Measurements from ENCODE around the gene PLAAT3. TPM values are rescaled to one million over a fixed set of nuclear protein-coding genes. Genes with fewer than 3 reads are reported as not detected.

The PLAAT3 gene
- total RNA-seq: 10 to 100 TPM in 3 of 4 donors, 1 to 10 TPM in 1; 7.1 to 14.2 (median 10.2) TPM

DNA sequence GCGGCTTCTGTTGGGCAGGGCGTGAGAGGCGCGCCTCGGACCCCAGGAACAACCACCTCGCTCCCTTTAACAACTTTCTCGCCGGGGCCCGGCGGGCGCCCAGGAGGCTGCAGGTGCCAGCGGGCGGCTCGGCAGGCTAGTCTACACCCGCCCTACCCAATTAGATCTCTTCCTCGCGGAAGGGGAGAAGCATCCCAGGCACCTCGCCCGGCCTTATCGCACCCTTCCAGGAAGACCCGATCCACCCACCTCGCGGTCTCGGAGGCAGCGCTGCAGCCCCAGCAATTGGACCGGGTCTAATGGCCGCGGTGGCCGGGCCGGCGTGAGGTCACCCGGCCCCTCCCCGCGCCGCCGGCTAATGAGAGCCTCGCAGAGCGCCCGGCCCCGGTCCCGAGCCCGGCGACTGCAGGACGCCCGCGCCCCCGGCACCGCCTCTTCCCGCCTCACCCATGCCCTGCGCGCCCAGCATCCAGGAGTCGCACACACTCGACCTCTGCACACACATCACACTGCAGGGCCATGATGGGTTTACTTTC is at the start of gene PLAAT3:
TSS of gene PLAAT3 (minus strand) at position 298 of the 536 bp plus-strand sequence. CDS start 419 bp downstream, outside the sequence.
- Histone ChIP-seq H3K27me3 (no peaks in the 10 kb centered on the region), H3K36me3 (no peaks in the 10 kb centered on the region), H3K9me3 (no peaks in the 10 kb centered on the region), H3K27ac (peak within 1 kb of the TSS; percentile 59), H3K4me1 (peaks cover 44% of the 10 kb centered on the region), H3K4me3 (peak within 1 kb of the TSS; percentile 54)
- DNase-seq (ENCODE audit: low spot score in 2 of 2): peak; percentile 81 to 85
- WGBS: under 1% methylated on average over 32 of the region's 53 CpGs
- no peak for TF ChIP-seq EP300 (IDR thresholded peaks at IDR 0.05)
- peak in 1 of 2 donors; percentile 31 for TF ChIP-seq POLR2A (IDR thresholded peaks at IDR 0.05)
- TF ChIP-seq POLR2AphosphoS5 (IDR thresholded peaks at IDR 0.05): peak in 1 of 3 donors; percentile 42
- TF ChIP-seq, protein P1, sequence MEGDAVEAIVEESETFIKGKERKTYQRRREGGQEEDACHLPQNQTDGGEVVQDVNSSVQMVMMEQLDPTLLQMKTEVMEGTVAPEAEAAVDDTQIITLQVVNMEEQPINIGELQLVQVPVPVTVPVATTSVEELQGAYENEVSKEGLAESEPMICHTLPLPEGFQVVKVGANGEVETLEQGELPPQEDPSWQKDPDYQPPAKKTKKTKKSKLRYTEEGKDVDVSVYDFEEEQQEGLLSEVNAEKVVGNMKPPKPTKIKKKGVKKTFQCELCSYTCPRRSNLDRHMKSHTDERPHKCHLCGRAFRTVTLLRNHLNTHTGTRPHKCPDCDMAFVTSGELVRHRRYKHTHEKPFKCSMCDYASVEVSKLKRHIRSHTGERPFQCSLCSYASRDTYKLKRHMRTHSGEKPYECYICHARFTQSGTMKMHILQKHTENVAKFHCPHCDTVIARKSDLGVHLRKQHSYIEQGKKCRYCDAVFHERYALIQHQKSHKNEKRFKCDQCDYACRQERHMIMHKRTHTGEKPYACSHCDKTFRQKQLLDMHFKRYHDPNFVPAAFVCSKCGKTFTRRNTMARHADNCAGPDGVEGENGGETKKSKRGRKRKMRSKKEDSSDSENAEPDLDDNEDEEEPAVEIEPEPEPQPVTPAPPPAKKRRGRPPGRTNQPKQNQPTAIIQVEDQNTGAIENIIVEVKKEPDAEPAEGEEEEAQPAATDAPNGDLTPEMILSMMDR (IDR thresholded peaks at IDR 0.05): no peak

GRCh38 chr11:63663809-63664208 is 49.6 kb upstream of the PLAAT3 start:
- H3K9me3 ChIP-seq: no peaks in the 10 kb centered on the region
- TF ChIP-seq POLR2A (IDR thresholded peaks at IDR 0.05) (no peak), EP300 (IDR thresholded peaks at IDR 0.05) (no peak), POLR2AphosphoS5 (IDR thresholded peaks at IDR 0.05) (no peak)
- TF ChIP-seq, protein P1 (IDR thresholded peaks at IDR 0.05): no peak
- no peaks in the 10 kb centered on the region for H3K36me3 ChIP-seq
- H3K4me1 ChIP-seq: peaks cover 58% of the 10 kb centered on the region
- WGBS: 0% methylated on average over 1 of the region's 1 CpG
- DNase-seq (ENCODE audit: low spot score in 2 of 2): no peak
- H3K27me3 ChIP-seq: no peaks in the 10 kb centered on the region
- H3K27ac ChIP-seq: no peak overlapping the region
- no peak overlapping the region for H3K4me3 ChIP-seq

DNA sequence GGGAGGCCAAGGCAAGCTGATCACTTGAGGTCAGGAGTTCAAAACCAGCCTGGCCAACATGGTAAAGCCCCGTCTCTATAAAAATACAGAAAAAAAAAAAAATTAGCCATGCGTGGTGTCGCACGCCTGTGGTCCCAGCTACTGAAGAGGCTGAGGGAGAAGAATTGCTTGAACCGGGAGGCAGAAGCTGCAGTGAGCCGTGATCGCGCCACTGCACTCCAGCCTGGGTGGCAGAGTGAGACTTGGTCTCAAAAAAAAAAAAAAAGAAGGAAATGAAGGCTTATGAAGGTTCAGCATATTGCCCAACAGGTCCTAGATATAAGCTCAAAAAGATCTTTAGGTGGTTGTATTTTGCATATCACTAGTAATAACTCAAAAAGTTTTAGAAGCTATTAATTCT is 46.7 kb upstream of the PLAAT3 start:
- TF ChIP-seq, protein P1 (IDR thresholded peaks at IDR 0.05): no peak
- TF ChIP-seq EP300 (IDR thresholded peaks at IDR 0.05): no peak
- no peak for TF ChIP-seq POLR2AphosphoS5 (IDR thresholded peaks at IDR 0.05)
- TF ChIP-seq POLR2A (IDR thresholded peaks at IDR 0.05): no peak
- Histone ChIP-seq H3K4me1 (peaks cover 31% of the 10 kb centered on the region), H3K27ac (no peak overlapping the region), H3K36me3 (peaks cover 17% of the 10 kb centered on the region), H3K9me3 (no peaks in the 10 kb centered on the region), H3K27me3 (no peaks in the 10 kb centered on the region), H3K4me3 (no peak overlapping the region)
- no peak for DNase-seq (ENCODE audit: low spot score in 2 of 2)
- 91% methylated on average over 8 of the region's 8 CpGs for WGBS

GRCh38 chr11:63652671-63653070 is 38.4 kb upstream of the PLAAT3 start:
- DNase-seq (ENCODE audit: low spot score in 2 of 2): no peak
- no peaks in the 10 kb centered on the region for H3K4me1 ChIP-seq
- TF ChIP-seq, protein P1 (IDR thresholded peaks at IDR 0.05): no peak
- TF ChIP-seq POLR2A (IDR thresholded peaks at IDR 0.05) (no peak), EP300 (IDR thresholded peaks at IDR 0.05) (no peak), POLR2AphosphoS5 (IDR thresholded peaks at IDR 0.05) (no peak)
- peaks cover 65% of the 10 kb centered on the region for H3K36me3 ChIP-seq
- 71% methylated on average over 3 of the region's 3 CpGs for WGBS
- H3K27me3 ChIP-seq: no peaks in the 10 kb centered on the region
- no peak overlapping the region for H3K4me3 ChIP-seq
- H3K27ac ChIP-seq: no peak overlapping the region
- no peaks in the 10 kb centered on the region for H3K9me3 ChIP-seq

DNA sequence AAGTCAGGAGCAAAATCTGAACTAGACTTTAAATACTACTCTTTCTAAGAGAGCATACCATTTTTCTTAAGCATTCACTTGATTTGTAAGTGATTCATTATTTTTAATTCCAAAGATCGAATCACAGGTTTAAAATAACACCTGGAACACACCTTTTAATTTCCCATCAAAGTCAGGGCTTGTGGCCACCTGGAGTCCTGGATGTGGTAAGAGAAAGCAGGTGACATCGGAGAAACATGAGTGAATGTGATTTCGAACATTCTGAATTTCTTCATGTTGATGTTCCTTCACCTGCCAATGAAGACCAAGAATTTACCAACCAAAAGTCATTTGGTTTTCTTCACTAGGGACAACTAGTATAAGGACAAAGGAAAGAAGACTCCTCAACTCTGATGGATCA is 29.0 kb upstream of the PLAAT3 start:
- no peaks in the 10 kb centered on the region for H3K27me3 ChIP-seq
- no peaks in the 10 kb centered on the region for H3K9me3 ChIP-seq
- TF ChIP-seq EP300 (IDR thresholded peaks at IDR 0.05) (no peak), POLR2A (IDR thresholded peaks at IDR 0.05) (no peak), POLR2AphosphoS5 (IDR thresholded peaks at IDR 0.05) (no peak)
- TF ChIP-seq, protein P1 (IDR thresholded peaks at IDR 0.05): no peak
- DNase-seq (ENCODE audit: low spot score in 2 of 2): no peak
- H3K36me3 ChIP-seq: peaks cover 67% of the 10 kb centered on the region
- WGBS: 80% methylated on average over 3 of the region's 3 CpGs
- H3K4me3 ChIP-seq: no peak overlapping the region
- peaks cover 2% of the 10 kb centered on the region for H3K4me1 ChIP-seq
- H3K27ac ChIP-seq: peak overlapping the region; percentile 3

Measured in suprapubic skin (tissue), 4 donors.